Upper lobe of left lung (tissue), 4 donors: ENCODE measurements around the gene TAS2R1.

Experiments used
- CTCF ChIP-seq, 6 experiments: fragments of 450-650 bp in 4 of 6; fragments of 200-600 bp in 2 of 6; sonication (generic) in 2 of 6; IDR thresholded peaks; one replicate each; pipeline ENCODE4 v1.5.1; 2016 to 2019; ENCODE audit warnings: antibody characterized with exemption in 6 of 6
- EP300 ChIP-seq, 4 donors: sonication (generic); formaldehyde crosslinking; IDR thresholded peaks; one replicate each; pipeline ENCODE4 v1.5.1; 2017; ENCODE audit warnings: antibody characterized with exemption in 4 of 4, control low read depth in 2 of 4
- POLR2A ChIP-seq, 4 donors: fragments of 450-650 bp; IDR thresholded peaks; one replicate each; pipeline ENCODE4 v1.5.1; 2016 to 2017; ENCODE audit warnings: antibody characterized with exemption in 4 of 4, mild to moderate bottlenecking in 2 of 4
- POLR2AphosphoS5 ChIP-seq, 2 donors: sonication (generic); formaldehyde crosslinking; IDR thresholded peaks; one replicate each; pipeline ENCODE4 v1.5.1; 2017; ENCODE audit warnings: antibody characterized with exemption in 2 of 2

GRCh38 chr5:9617221-9617620, 12.9 kb downstream of the TAS2R1 start:
- TF ChIP-seq EP300 (IDR thresholded peaks at IDR 0.05) (no peak), CTCF (IDR thresholded peaks at IDR 0.05) (no peak), POLR2AphosphoS5 (IDR thresholded peaks at IDR 0.05) (no peak), POLR2A (IDR thresholded peaks at IDR 0.05) (no peak)
